Astrocyte (in vitro differentiated cells and primary cell): ENCODE results near the gene LACRT. TPM values are rescaled to one million over a fixed set of nuclear protein-coding genes. Genes with fewer than 3 reads are reported as not detected.

ENCODE experiments used
- DNase-seq: peaks from one replicate; pipeline ENCODE4 v3.0.0-alpha.2; 2010; ENCODE audit warnings: low read depth
- FAIRE-seq: peaks from 2 replicates; lab custom pipeline; 2011; peaks lifted over from hg19 to GRCh38; lab: Jason Lieb, UNC
- H2AFZ ChIP-seq: 2 replicates; pipeline ENCODE4 v1.6.0; 2012; ENCODE audit warnings: low read depth, low read length, inconsistent platforms
- H3K27ac ChIP-seq: 2 replicates; pipeline ENCODE4 v1.5.1; 2011; ENCODE audit warnings: low read depth, low read length, inconsistent platforms
- H3K27me3 ChIP-seq: 2 replicates; pipeline ENCODE4 v1.6.0; 2011; ENCODE audit warnings: low read length, inconsistent platforms; ENCODE audit not compliant: insufficient read depth
- H3K36me3 ChIP-seq: 2 replicates; pipeline ENCODE4 v1.5.1; 2011; ENCODE audit warnings: low read length, inconsistent platforms; ENCODE audit not compliant: insufficient read depth
- H3K4me1 ChIP-seq: 2 replicates; pipeline ENCODE4 v1.5.1; 2011; ENCODE audit warnings: low read length, inconsistent platforms; ENCODE audit not compliant: insufficient read depth
- H3K4me2 ChIP-seq: 2 replicates; pipeline ENCODE4 v1.6.0; 2012; ENCODE audit warnings: low read length, inconsistent platforms
- H3K4me3 ChIP-seq: 2 replicates; pipeline ENCODE4 v1.5.1; 2011; ENCODE audit warnings: low read depth, mild to moderate bottlenecking, low read length, inconsistent platforms; ENCODE audit not compliant: insufficient read depth
- H3K79me2 ChIP-seq: 2 replicates; pipeline ENCODE4 v1.6.0; 2012; ENCODE audit warnings: mild to moderate bottlenecking, low read length, inconsistent platforms; ENCODE audit not compliant: insufficient read depth
- H3K9ac ChIP-seq: 2 replicates; pipeline ENCODE4 v1.6.0; 2012; ENCODE audit warnings: mild to moderate bottlenecking, low read length, inconsistent platforms
- H3K9me3 ChIP-seq: 2 replicates; pipeline ENCODE4 v1.5.1; 2012; ENCODE audit warnings: low read depth, mild to moderate bottlenecking, low read length, inconsistent platforms; ENCODE audit not compliant: insufficient read depth
- H4K20me1 ChIP-seq: 2 replicates; pipeline ENCODE4 v1.6.0; 2012; ENCODE audit warnings: low read length, inconsistent platforms; ENCODE audit not compliant: insufficient read depth
- H3K27ac Mint-ChIP-seq: one replicate; pipeline ENCODE4 v1.8.0; 2021; ENCODE audit warnings: mild to moderate bottlenecking, mixed read lengths; ENCODE audit not compliant: unreplicated experiment
- H3K27me3 Mint-ChIP-seq: one replicate; pipeline ENCODE4 v1.8.0; 2021; ENCODE audit warnings: low read depth, mixed read lengths; ENCODE audit not compliant: unreplicated experiment
- H3K36me3 Mint-ChIP-seq: one replicate; pipeline ENCODE4 v1.8.0; 2021; ENCODE audit warnings: low read depth, mixed read lengths; ENCODE audit not compliant: unreplicated experiment
- H3K4me1 Mint-ChIP-seq: one replicate; pipeline ENCODE4 v1.8.0; 2021; ENCODE audit warnings: low read depth, mixed read lengths; ENCODE audit not compliant: unreplicated experiment
- H3K4me3 Mint-ChIP-seq: one replicate; pipeline ENCODE4 v1.8.0; 2021; ENCODE audit warnings: mild to moderate bottlenecking, moderate library complexity, mixed read lengths; ENCODE audit not compliant: unreplicated experiment
- H3K9me3 Mint-ChIP-seq: one replicate; pipeline ENCODE4 v1.8.0; 2021; ENCODE audit warnings: mild to moderate bottlenecking, mixed read lengths; ENCODE audit not compliant: unreplicated experiment
- CTCF ChIP-seq: IDR thresholded peaks from 2 replicates; pipeline ENCODE4 v1.5.1; 2011; ENCODE audit warnings: low read depth, mild to moderate bottlenecking, inconsistent platforms, low read length, moderate library complexity; ENCODE audit not compliant: insufficient read depth
- EZH2 ChIP-seq: IDR thresholded peaks from 2 replicates; pipeline ENCODE4 v1.6.1; 2012; ENCODE audit warnings: mild to moderate bottlenecking, low read length, inconsistent platforms; ENCODE audit not compliant: insufficient read depth
- total RNA-seq: library from RNA; stranded (reverse); gene quantifications from 2 replicates; pipeline ENCODE4 v1.2.1, GENCODE V29; 2021

The LACRT gene
- total RNA-seq, 1 donor from 2014 or later = not detected

DNA sequence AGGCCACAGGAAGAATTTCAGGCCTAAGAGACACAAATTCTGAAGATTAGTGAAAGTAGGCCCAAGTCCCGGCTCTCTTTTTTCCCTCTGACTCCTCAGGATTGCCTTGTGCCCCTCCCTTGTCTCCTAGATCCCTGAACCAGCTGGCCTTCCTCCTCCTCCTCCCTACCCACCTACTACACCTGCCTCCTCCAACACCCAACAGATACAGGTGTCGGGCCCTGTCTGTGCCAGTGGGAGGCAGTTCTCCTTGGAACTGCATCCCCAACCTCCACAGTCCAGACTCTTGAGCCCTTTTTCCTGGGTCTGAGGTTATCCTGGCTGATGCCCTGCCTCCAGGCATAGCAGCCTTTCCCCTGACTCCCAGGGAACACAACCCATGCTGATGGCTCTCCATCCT is 48.1 kb downstream of the LACRT start:
- Mint-ChIP-seq H3K9me3 (peaks cover 3% of the 10 kb centered on the region), H3K4me3 (no peak overlapping the region), H3K36me3 (no peaks in the 10 kb centered on the region), H3K27me3 (peaks cover 70% of the 10 kb centered on the region), H3K4me1 (peaks cover 6% of the 10 kb centered on the region), H3K27ac (no peak overlapping the region)
- TF ChIP-seq EZH2 = no peak
- no peak for TF ChIP-seq CTCF
- no peak for FAIRE-seq
- no peaks in the 10 kb centered on the region for H3K9me3 ChIP-seq
- H3K9ac ChIP-seq = no peak overlapping the region
- H4K20me1 ChIP-seq = no peaks in the 10 kb centered on the region
- DNase-seq = no peak
- no peak overlapping the region for H2AFZ ChIP-seq
- H3K4me3 ChIP-seq = no peak overlapping the region
- H3K36me3 ChIP-seq = no peaks in the 10 kb centered on the region
- H3K79me2 ChIP-seq = no peaks in the 10 kb centered on the region
- no peaks in the 10 kb centered on the region for H3K4me1 ChIP-seq
- no peak overlapping the region for H3K4me2 ChIP-seq
- H3K27me3 ChIP-seq = peaks cover 48% of the 10 kb centered on the region
- no peak overlapping the region for H3K27ac ChIP-seq

- Histone ChIP-seq H3K79me2 (no peaks in the 10 kb centered on the region), H3K9me3 (no peaks in the 10 kb centered on the region), H2AFZ (no peak overlapping the region), H3K27ac (no peak overlapping the region), H3K4me3 (no peak overlapping the region), H4K20me1 (no peaks in the 10 kb centered on the region), H3K9ac (no peak overlapping the region), H3K36me3 (no peaks in the 10 kb centered on the region), H3K27me3 (peaks cover 38% of the 10 kb centered on the region), H3K4me1 (no peaks in the 10 kb centered on the region), H3K4me2 (no peak overlapping the region)
- no peak for DNase-seq
- Mint-ChIP-seq H3K4me3 (no peak overlapping the region), H3K36me3 (no peaks in the 10 kb centered on the region), H3K4me1 (peaks cover 2% of the 10 kb centered on the region), H3K27me3 (peaks cover 69% of the 10 kb centered on the region), H3K9me3 (peaks cover 3% of the 10 kb centered on the region), H3K27ac (no peak overlapping the region)
- TF ChIP-seq EZH2 = no peak
- FAIRE-seq = no peak
Measured at GRCh38 chr12:54585243-54585642, 49.5 kb downstream of the LACRT start.

GRCh38 chr12:54584128-54584527 is 50.6 kb downstream of the LACRT start:
- FAIRE-seq = no peak

More at GRCh38 chr12:54584128-54584527, 50.6 kb downstream of the LACRT start:
- Histone ChIP-seq H3K79me2 (no peaks in the 10 kb centered on the region), H3K36me3 (no peaks in the 10 kb centered on the region), H3K9ac (no peak overlapping the region), H3K27me3 (peaks cover 27% of the 10 kb centered on the region), H3K9me3 (no peaks in the 10 kb centered on the region), H3K4me3 (no peak overlapping the region), H2AFZ (no peak overlapping the region), H3K27ac (no peak overlapping the region), H4K20me1 (no peaks in the 10 kb centered on the region), H3K4me2 (no peak overlapping the region), H3K4me1 (no peaks in the 10 kb centered on the region)
- no peak for TF ChIP-seq EZH2
- TF ChIP-seq CTCF = no peak
- Mint-ChIP-seq H3K36me3 (no peaks in the 10 kb centered on the region), H3K4me3 (no peak overlapping the region), H3K9me3 (no peaks in the 10 kb centered on the region), H3K27ac (no peak overlapping the region), H3K27me3 (peaks cover 63% of the 10 kb centered on the region), H3K4me1 (peaks cover 2% of the 10 kb centered on the region)
- no peak for DNase-seq
